Limb (tissue), 2 donors: ENCODE data around the gene EXOG.

Source experiments
- DNase-seq, 2 donors: peaks; one replicate each; pipeline ENCODE4 v3.0.0-alpha.2; 2016; ENCODE audit errors: extremely low spot score in 2 of 2

EXOG gene

DNA sequence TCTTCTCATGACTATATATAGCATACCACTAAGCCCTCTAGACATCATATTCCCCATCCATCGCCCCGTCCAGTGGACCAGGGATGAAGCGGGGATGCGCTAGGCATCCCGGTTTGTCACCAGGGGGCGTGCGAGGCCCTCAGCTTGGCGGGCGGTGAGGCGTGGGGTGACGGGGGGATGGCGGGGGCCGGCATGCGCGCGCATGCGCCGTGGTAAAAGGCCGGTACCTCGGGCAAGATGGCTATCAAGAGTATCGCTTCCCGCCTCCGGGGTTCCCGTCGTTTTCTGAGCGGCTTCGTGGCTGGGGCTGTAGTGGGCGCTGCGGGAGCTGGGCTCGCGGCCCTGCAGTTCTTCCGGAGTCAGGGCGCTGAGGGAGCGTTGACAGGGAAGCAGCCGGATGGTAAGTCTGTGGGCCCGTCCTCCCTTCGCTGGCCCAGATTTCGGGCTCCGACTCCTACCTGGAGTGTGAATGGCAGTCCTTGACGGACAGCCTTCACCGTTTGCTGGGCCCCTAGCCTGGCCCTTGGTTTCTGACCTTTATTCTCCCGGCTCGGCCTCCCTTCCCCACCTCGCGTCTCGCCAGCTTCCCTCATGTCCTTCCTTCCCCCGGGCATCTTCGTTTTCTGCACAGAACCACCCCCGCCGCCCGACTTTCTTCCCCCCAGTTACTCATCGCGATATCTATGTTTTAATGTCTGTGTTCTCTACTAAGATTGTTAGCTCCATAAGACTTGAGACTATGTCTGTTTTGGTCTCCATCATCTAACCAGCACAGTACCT lies at the start of gene EXOG:
Gene EXOG (plus strand): TSS at position 210 of the 780 bp plus-strand sequence. CDS start 28 bp downstream, at position 238.
- peak; percentile 93 to 98 for DNase-seq

DNA sequence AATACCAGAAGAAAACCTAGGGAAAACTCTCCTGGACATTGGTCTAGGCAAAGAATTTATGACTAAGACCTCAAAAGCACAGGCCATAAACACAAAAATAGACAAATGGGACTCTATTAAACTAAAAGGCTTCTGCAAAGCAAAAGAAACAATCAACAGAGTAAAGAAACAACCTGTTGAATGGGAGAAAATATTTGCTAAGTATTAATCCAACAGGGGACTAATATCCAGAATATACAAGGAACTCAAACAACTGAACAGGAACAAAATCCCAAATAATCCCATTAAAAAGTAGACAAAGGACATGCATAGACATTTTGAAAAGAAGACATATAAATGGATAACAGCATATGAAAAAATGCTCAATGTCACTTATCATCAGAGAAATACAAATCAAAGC lies 49.3 kb upstream of the EXOG start:
- no peak for DNase-seq

- DNase-seq, result no peak
Observed at GRCh38 chr3:38450853-38451252, 45.3 kb upstream of the EXOG start.

DNA sequence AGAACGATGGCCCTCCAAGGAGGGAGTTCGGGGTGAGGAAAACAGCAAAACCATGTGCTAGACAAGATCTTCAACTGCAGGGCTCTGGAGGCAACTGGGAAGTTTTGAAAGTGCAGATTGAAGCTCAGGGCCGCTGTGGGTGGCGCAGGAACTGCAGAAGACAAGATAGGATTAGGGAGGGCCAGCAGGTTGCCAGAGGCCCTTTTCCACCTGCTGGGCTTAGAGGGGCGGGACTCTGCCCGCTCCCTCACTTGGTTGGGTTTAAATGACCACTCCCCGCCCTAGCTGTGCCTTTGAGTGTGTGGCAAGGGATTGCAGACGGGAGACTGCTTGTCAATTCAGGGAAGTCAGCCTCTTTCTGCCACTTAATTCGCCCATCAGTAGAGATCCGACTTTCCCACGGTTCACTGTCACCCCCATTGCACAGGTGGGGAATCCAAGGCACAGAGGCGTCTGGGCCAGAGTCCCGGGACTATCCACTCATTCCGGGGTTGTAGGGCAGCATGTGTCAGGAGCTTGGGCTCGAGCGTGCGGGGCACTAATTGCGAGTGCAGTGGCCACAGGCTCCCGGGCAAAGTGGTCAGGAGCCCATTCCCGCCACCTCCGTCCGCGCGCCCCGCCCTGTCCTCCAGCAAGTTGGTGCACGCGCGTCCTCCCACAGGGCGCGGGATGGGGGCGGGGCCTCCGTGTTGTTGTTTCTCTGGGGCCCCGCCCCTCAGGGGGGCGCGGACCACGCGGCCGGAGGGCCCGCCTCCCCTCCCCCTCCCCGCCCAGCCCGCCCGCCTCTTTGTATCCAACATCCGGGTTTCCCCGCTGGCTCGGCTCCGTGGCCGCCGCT lies 42.8 kb upstream of the EXOG start, which contains the start of gene ACVR2B:
Gene ACVR2B (plus strand): TSS at position 816 of the 838 bp plus-strand sequence. CDS start 433 bp downstream, outside the sequence.
- DNase-seq, result peak; percentile 86 to 93

DNA sequence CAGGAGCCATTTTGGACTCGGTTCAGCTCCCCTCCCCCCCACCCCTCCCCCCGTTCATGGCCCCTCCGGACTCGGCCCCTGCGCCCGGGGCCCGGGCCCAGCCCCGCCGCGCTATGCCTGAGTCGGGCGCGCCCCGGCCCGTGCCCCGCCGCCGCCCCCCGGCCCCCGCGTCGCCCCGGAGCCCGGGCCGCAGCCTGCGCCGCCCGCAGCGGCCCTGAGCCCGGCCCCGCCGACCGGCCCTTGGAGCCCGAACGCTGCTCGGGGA lies 42.3 kb upstream of the EXOG start:
- no peak for DNase-seq

DNA sequence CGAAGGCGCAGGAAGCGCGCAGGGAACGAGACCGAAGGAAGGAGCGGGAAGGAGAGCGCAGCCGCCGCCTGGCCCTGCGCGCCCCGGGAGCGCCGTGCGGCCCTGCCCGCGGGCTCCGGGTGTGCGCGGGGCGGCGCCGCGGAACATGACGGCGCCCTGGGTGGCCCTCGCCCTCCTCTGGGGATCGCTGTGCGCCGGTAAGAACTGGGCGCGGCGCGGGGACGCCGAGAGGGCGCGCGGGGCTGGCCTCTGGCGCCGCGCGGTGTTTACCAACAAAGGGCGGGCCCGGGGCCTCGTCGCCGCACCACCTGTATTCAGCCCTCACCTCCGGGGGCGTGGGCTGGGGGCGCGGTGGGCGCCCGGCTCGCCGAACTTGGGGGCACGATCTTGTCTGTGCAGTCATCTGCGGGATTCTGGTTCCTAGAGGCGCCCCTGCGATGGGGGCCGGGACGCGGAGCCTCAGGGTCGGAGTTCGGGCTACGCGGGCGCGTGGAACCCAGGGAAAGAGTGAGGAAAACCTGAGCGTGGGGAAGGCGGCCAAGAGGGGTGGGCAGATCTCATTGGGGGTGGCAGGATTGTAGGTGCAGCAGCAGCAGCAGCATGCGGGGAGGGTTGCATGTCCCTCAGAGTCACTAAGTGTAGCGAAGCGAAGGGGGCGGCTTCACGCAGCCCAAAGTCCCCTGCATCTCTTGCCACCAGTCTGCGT lies 41.8 kb upstream of the EXOG start:
- peak in 1 of 2 donors; percentile 67 for DNase-seq

- peak; percentile 52 to 89 for DNase-seq
Observed at GRCh38 chr3:38454884-38455638, 41.1 kb upstream of the EXOG start.

DNA sequence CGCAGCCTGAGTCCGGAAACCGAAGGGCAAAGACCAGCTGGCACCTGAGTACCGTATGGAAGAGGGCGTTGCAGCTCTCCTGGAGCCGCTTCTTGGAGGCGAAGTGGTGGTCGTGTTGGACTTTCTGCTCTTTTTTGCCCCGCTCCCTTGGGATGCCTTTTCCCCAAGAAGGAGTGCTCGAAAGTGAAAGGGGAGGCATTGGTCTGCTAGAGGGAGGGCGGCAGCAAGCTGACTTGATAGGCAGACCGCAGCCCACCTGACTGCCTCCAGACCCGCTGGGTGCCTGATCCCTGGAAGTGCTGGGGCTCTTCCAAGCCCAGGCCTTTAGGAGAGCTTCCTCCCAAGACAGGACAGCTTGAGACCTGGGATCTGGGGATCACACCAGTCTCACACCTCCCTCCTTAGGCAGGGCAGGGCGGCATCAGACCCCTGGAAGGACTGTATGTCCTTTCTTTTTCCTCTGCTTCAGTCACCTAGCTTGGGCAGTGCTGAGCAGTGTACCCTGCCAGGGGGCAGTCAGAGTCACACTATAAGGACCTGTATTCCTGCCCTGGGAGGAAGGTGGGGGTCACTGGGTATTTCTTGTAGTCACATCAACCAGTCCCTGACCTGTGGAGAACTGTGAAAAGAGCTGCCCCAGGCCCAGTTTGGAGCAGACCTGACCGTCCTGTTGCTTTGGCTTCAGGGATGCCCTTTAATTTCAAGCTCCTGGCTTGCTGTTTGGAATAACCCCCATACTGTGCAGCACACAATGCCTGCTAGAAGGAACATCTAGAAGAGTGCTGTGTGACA lies 40.3 kb upstream of the EXOG start:
- peak in 1 of 2 donors; percentile 15 for DNase-seq

DNA sequence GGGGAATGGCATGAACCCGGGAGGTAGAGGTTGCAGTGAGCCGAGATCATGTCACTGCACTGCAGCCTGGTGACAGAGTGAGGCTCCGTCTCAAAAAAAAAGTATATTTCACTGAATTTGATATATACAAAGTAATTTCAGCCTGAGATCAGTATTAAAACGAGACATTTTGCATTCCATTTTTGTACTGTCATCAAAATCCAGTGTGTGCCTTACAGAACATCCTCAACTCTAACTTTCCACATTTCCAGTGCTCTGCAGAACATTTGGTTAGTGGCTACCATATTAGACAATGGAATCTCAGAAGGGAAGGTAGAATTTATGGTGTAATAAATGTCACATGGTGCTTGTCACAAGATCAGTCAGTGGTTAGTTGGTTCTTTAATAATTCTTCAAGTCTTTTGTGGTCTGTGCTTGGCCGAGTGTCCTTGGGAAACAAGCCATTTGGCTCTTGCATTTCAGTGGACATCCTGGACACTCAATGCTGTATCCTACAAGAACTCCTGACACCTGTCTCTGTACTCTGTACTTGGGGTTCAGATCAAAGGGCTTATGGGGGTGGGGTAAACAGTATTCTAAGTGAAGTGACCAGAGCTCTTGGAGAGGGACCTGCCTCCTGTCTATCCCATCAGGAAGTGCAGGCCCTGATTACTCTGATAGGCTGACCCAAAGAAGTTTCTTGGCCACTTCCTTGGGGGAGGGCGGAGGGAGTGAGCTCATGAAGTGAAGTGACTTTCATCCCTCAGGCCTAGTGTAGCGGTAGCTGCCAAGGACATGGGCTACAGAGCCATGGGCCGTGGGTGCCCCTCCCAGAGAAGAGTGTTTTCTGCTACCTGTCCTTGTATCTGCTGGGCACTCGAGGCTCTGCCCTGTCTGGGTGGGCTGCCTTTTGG lies 38.8 kb upstream of the EXOG start:
- no peak for DNase-seq

GRCh38 chr3:38458796-38459498 lies 37.2 kb upstream of the EXOG start:
- DNase-seq, result peak in 1 of 2 donors; percentile 29

- DNase-seq, result no peak
Observed at GRCh38 chr3:38459499-38460048, 36.6 kb upstream of the EXOG start.

DNA sequence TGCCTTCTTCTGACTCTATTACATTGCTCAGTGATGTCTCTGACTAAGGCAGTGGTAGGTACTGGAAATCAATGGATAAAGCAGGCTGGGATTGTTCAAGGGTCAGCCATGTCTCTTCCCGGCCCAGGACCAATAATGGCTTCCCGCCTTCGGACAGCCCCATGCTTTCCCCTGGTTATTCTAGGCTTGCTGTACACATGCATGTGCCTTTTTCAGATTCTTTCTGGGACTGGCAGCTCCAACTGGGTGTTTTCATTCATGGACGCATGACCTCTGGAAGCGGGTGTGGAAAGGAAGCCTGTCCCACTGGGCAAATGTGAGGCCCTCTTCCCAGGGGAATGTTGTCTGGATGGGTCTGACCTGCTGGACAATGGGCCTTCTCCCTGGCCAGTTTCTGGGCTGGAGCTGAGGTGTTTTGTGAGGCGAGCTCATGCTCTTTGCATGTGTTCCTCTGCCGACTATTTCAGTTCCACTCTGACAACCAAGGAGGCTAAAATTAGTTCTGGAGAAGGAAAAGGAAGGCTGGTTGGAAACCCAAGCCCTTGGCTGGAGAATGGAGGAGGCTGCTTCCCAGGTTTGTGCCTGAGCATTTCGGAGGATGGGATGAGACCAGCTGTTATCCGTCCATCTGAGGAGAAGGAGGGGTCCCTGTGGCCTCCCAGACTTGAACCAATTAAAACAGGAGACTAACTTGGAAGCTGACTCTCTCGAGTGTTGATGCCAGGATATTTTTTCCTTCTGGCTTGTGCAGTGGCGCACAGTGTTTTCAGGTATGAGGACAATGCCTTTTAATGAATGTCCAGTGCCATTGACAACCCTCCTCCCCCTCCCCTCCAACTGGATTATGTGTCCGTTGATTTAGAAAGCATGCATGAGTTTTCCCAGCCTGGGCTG lies 35.5 kb upstream of the EXOG start:
- peak in 1 of 2 donors; percentile 70 for DNase-seq

DNA sequence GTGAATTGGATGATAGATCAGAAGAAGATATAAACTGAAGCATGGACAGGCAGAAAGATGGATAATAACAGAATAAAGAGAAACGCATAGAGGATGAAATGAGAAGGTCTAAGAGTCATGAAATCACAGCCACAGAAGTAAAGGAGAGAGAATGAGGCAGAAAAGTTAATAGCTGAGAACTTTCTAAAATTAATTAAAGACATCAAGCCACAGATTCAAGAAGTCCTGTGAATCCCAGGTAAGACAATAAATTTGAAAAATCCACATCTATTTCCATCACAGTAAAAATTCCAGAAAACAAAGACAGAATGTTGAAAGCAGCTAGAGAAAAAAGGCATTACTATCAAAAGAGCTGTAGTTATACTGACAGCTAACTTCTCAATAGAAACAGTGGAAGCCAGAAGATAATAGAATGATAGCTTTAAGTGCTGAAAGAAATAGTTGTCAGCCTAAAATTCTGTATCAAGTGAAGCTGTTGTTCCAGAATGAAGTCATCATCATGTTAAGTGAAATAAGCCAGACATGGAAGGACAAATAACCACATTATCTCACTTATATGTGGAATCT lies 30.5 kb upstream of the EXOG start:
- DNase-seq, result no peak

DNA sequence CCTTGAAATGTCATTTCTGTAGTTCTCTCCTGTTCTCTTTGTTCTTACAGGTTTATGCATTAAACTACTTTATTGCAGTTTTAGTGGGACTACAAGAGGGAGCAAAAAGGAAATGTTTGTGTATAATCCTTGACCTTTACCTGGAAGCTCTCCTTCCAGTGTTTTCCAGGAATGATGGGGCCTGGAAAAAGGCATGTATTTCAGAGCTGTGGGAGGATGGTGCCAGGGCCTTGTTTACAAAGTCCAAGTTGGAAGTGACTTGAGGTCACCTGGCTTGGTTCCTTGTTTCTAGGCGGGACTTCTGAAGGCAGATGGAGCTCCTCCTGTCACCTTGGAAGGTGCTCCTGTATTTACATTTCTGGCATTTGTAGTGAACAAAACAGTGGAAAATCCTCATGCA lies 27.4 kb upstream of the EXOG start:
- DNase-seq, result peak in 1 of 2 donors; percentile 2

DNA sequence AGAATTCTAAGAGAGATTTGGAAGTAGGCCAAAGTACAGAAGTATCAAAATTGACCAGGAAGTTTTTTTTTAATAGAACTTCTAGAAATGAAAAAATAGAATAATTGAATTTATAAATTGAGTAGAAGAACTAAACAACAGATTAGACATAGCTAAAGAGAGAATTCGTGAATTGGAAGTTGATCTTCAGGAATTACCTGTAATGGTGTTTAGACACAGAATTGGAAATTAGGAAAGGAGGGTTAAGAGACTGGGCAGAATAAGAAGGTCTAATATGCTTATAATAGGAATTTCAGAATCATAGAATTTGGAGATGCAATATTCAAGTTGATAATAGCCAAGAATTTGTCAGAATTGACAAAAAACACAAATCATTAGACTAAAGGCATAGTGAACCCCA lies 26.3 kb upstream of the EXOG start:
- no peak for DNase-seq

DNA sequence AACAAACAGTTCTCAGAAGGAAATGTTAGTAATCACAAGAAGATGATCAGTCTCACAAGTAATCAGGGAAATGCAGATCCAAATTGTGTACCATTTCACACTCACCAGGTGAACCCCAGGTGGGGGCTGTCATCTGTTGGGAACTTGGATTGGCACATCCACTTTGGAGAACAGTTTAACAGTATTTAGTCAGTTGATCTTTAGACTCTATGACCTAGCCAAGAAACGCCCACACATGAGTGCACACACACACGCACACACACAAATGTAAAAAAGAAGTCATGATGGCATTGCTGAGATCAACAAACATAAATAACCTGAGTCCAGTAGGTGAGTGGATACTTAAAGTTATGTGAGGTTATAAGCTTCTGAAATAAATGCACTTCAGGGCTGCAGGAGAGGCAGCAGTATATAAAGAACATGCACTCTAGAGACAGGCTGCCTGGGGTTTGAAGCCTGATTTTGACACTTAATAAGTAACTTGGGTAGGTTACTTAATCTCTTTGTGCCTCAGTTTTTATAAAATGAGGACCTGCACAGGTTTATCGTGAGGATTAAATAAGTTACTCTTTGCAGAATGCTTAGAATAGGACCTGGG lies 24.8 kb upstream of the EXOG start:
- DNase-seq, result no peak

- no peak for DNase-seq
Observed at GRCh38 chr3:38472342-38472741, 23.8 kb upstream of the EXOG start.
